MM.1S (cell line): ENCODE results near the gene SCN1A.

ENCODE experiments used
- DNase-seq: peaks from one replicate; pipeline ENCODE4 v3.0.0-alpha.2; 2015
- H2AFZ ChIP-seq: fragments of 300-600 bp; sonication (generic); 2 replicates; pipeline ENCODE4 v1.6.0; 2016; ENCODE audit warnings: antibody characterized with exemption, low read length
- H3F3A ChIP-seq: fragments of 300-600 bp; sonication (generic); 2 replicates; pipeline ENCODE4 v1.6.1; 2016; ENCODE audit warnings: mild to moderate bottlenecking, antibody characterized with exemption, low read length, moderate library complexity, mixed read lengths; ENCODE audit not compliant: insufficient read depth
- H3K27ac ChIP-seq: fragments of 300-600 bp; sonication (generic); 2 replicates; pipeline ENCODE4 v1.5.1; 2016; ENCODE audit warnings: mild to moderate bottlenecking, low read length
- H3K27me3 ChIP-seq: fragments of 300-600 bp; sonication (generic); replicated peaks from 2 replicates; pipeline ENCODE4 v1.6.0; 2016; ENCODE audit warnings: low read length; ENCODE audit not compliant: insufficient read depth
- H3K36me3 ChIP-seq: fragments of 300-600 bp; sonication (generic); replicated peaks from 2 replicates; pipeline ENCODE4 v1.6.1; 2016; ENCODE audit warnings: mild to moderate bottlenecking, low read length, mixed read lengths; ENCODE audit not compliant: insufficient read depth
- H3K4me1 ChIP-seq: fragments of 300-600 bp; sonication (generic); 2 replicates; pipeline ENCODE4 v1.6.1; 2016; ENCODE audit warnings: low read length, mixed read lengths
- H3K4me2 ChIP-seq: fragments of 300-600 bp; sonication (generic); 2 replicates; pipeline ENCODE4 v1.6.0; 2016; ENCODE audit warnings: low read depth, low read length
- H3K4me3 ChIP-seq: fragments of 300-600 bp; sonication (generic); 2 replicates; pipeline ENCODE4 v1.5.1; 2016; ENCODE audit warnings: low read length, mixed read lengths
- H3K79me2 ChIP-seq: fragments of 300-600 bp; sonication (generic); 2 replicates; pipeline ENCODE4 v1.6.1; 2016; ENCODE audit warnings: mixed run types, low read length, mixed read lengths
- H3K9ac ChIP-seq: fragments of 300-600 bp; sonication (generic); 2 replicates; pipeline ENCODE4 v1.6.1; 2016; ENCODE audit warnings: low read length, mixed read lengths
- H3K9me2 ChIP-seq: fragments of 300-600 bp; sonication (generic); replicated peaks from 2 replicates; pipeline ENCODE4 v1.6.1; 2016; ENCODE audit warnings: mild to moderate bottlenecking, low read length, mixed read lengths; ENCODE audit not compliant: insufficient read depth
- H3K9me3 ChIP-seq: fragments of 300-600 bp; sonication (generic); replicated peaks from 2 replicates; pipeline ENCODE4 v1.6.1; 2016; ENCODE audit warnings: mild to moderate bottlenecking, low read length, mixed read lengths; ENCODE audit not compliant: insufficient read depth
- H4K20me1 ChIP-seq: fragments of 300-600 bp; sonication (generic); 2 replicates; pipeline ENCODE4 v1.6.1; 2016; ENCODE audit warnings: mild to moderate bottlenecking, low read length, moderate library complexity, mixed read lengths; ENCODE audit not compliant: insufficient read depth
- EZH2 ChIP-seq: fragments of 300-600 bp; sonication (generic); optimal IDR thresholded peaks from 2 replicates; pipeline ENCODE3; 2017; ENCODE audit warnings: low read depth, mild to moderate bottlenecking, antibody characterized with exemption, low read length, mixed read lengths
- EZH2phosphoT487 ChIP-seq: fragments of 300-600 bp; sonication (generic); IDR thresholded peaks from 2 replicates; pipeline ENCODE4 v1.6.1; 2018; ENCODE audit warnings: antibody characterized with exemption, low read length
- TF ChIP-seq, protein P1 (sequence below): fragments of 300-600 bp; sonication (generic); IDR thresholded peaks from 2 replicates; pipeline ENCODE4 v1.5.1; 2016; ENCODE audit warnings: antibody characterized with exemption, low read length, mixed read lengths

SCN1A gene

DNA sequence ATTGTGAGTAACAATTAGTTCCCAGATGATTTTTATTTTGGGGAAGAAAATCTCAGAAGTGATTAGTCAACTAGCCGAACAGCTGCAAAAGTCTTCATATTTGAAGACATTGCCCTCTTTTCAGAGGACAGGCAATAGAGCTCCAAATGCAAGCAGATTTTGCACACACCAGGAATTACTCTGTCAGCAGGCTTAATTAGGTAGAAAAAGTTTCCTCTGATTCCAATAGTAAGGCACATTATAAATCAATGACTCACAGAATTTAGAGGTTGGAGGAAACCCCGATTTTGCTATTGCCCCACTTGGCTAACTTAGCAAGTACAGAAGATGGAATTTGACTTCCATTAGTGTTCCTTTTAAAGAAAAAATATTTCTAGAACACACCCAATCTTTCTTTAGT, 30.7 kb upstream of the SCN1A start:
- H3K36me3 ChIP-seq: no peaks in the 10 kb centered on the region
- no peak overlapping the region for H3K9ac ChIP-seq
- H3K4me3 ChIP-seq: no peak overlapping the region
- DNase-seq: no peak
- no peak overlapping the region for H3K4me2 ChIP-seq
- no peak overlapping the region for H2AFZ ChIP-seq
- no peaks in the 10 kb centered on the region for H3K9me3 ChIP-seq
- no peak overlapping the region for H3K27ac ChIP-seq
- TF ChIP-seq EZH2 (no peak), EZH2phosphoT487 (no peak)
- TF ChIP-seq, protein P1, sequence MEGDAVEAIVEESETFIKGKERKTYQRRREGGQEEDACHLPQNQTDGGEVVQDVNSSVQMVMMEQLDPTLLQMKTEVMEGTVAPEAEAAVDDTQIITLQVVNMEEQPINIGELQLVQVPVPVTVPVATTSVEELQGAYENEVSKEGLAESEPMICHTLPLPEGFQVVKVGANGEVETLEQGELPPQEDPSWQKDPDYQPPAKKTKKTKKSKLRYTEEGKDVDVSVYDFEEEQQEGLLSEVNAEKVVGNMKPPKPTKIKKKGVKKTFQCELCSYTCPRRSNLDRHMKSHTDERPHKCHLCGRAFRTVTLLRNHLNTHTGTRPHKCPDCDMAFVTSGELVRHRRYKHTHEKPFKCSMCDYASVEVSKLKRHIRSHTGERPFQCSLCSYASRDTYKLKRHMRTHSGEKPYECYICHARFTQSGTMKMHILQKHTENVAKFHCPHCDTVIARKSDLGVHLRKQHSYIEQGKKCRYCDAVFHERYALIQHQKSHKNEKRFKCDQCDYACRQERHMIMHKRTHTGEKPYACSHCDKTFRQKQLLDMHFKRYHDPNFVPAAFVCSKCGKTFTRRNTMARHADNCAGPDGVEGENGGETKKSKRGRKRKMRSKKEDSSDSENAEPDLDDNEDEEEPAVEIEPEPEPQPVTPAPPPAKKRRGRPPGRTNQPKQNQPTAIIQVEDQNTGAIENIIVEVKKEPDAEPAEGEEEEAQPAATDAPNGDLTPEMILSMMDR: no peak
- H3K79me2 ChIP-seq: no peaks in the 10 kb centered on the region
- H3K4me1 ChIP-seq: no peaks in the 10 kb centered on the region
- no peaks in the 10 kb centered on the region for H4K20me1 ChIP-seq
- H3F3A ChIP-seq: no peaks in the 10 kb centered on the region
- H3K27me3 ChIP-seq: no peaks in the 10 kb centered on the region
- H3K9me2 ChIP-seq: no peaks in the 10 kb centered on the region

- no peak overlapping the region for H3K4me2 ChIP-seq
Measured at GRCh38 chr2:166157578-166157977, 29.8 kb upstream of the SCN1A start.

DNA sequence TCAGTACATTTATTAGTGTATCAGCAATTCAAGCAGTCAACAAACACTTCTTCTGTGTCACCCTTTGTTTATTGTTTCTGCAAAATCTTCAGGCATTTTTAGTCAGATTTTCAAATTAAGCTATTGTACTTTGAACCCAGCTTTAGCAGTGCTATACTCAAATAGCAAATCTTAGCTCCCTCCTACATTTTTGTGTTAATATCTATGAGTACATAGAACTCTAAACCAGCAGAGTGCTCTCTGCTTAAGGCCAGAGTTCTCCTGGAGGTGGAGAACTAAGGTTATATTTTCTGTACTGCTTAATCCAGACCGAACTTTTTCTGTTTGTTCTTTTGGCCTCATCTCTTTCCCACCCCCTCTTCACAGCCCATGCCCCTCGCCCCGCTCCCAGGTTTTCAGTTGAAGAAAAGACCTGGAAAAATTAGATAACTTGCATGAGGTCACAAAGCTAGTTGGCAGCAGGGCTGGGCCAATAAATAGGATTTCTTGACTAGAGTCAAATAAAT, 29.2 kb upstream of the SCN1A start:
- no peaks in the 10 kb centered on the region for H3K79me2 ChIP-seq
- H3K4me1 ChIP-seq: no peaks in the 10 kb centered on the region
- no peaks in the 10 kb centered on the region for H3K36me3 ChIP-seq
- H3K9ac ChIP-seq: no peak overlapping the region
- no peak for TF ChIP-seq EZH2phosphoT487
- TF ChIP-seq, protein P1: no peak
- no peak for TF ChIP-seq EZH2
- no peak overlapping the region for H3K27ac ChIP-seq
- no peak for DNase-seq
- no peaks in the 10 kb centered on the region for H3K9me3 ChIP-seq
- H3K4me3 ChIP-seq: no peak overlapping the region
- no peaks in the 10 kb centered on the region for H3F3A ChIP-seq
- H3K4me2 ChIP-seq: no peak overlapping the region
- no peaks in the 10 kb centered on the region for H4K20me1 ChIP-seq
- H2AFZ ChIP-seq: no peak overlapping the region
- no peaks in the 10 kb centered on the region for H3K27me3 ChIP-seq
- no peaks in the 10 kb centered on the region for H3K9me2 ChIP-seq

More at GRCh38 chr2:166157578-166157977, 29.8 kb upstream of the SCN1A start:
- Histone ChIP-seq H3K4me3 (no peak overlapping the region), H4K20me1 (no peaks in the 10 kb centered on the region), H3K79me2 (no peaks in the 10 kb centered on the region), H3K9me2 (no peaks in the 10 kb centered on the region), H3K36me3 (no peaks in the 10 kb centered on the region), H3F3A (no peaks in the 10 kb centered on the region), H3K9me3 (no peaks in the 10 kb centered on the region), H3K9ac (no peak overlapping the region), H3K4me1 (no peaks in the 10 kb centered on the region), H3K27me3 (no peaks in the 10 kb centered on the region), H3K27ac (no peak overlapping the region), H2AFZ (no peak overlapping the region)
- DNase-seq: no peak
- TF ChIP-seq, protein P1: no peak
- TF ChIP-seq EZH2phosphoT487: no peak
- TF ChIP-seq EZH2: no peak
